KBM-7 (cell line): Measurements from ENCODE around the gene PSEN2.

Experiments used
- DNase-seq: peaks from one replicate; pipeline ENCODE4 v3.0.0-alpha.2; 2015
- in situ Hi-C: fragments of 300-500 bp; cut with MboI; formaldehyde crosslinking; loops from 2 replicates; pipeline ENCODE4 v1.14.3; 2020; ENCODE audit warnings: low sequenced_read_pairs, low pct_unique_long_range_greater_than_20kb, mixed read lengths

PSEN2 gene

GRCh38 chr1:226940029-226940805, 69.8 kb downstream of the PSEN2 start, which contains the start of gene COQ8A:
COQ8A (plus strand) TSS chr1:226940294; CDS start chr1:226961386, 21,092 bp downstream.
- peak; percentile 99 for DNase-seq
- in situ Hi-C loops = no loop called here

GRCh38 chr1:226940806-226941067, 70.3 kb downstream of the PSEN2 start:
- in situ Hi-C loops = no loop called here
- DNase-seq = no peak

GRCh38 chr1:226942392-226942791, 72.0 kb downstream of the PSEN2 start:
- in situ Hi-C loops = no loop called here
- no peak for DNase-seq

- in situ Hi-C loops = no loop called here
- DNase-seq = no peak
Measured at GRCh38 chr1:226943156-226943555, 72.7 kb downstream of the PSEN2 start.

GRCh38 chr1:226943927-226944326, 73.5 kb downstream of the PSEN2 start:
- in situ Hi-C loops = no loop called here
- DNase-seq = no peak

GRCh38 chr1:226945106-226945857, 74.9 kb downstream of the PSEN2 start:
- DNase-seq = no peak
- in situ Hi-C loops = no loop called here
